Vagina (tissue), 1 donor: Measurements from ENCODE around the gene DOC2B. TPM values are rescaled to one million over a fixed set of nuclear protein-coding genes. Genes with fewer than 3 reads are reported as not detected.

Experiments
- total RNA-seq: library from RNA; depleted of rRNA; stranded (reverse); fragments of >200 nt; gene quantifications from one replicate; pipeline ENCODE4 v1.2.3, GENCODE V29; 2016

Gene DOC2B
- total RNA-seq, 1 donor from 2014 or later, result 10.1 TPM

Other genes starting within 250 kb of the DOC2B start
- gene SCGB1C2, start 44.1 kb downstream of the DOC2B start, total RNA-seq, result not detected
- 43.5 TPM for gene RPH3AL, start 171.2 kb upstream of the DOC2B start, total RNA-seq